GM12873 (cell line): Measurements from ENCODE around the gene SAT2.

Source experiments
- CTCF ChIP-seq: IDR thresholded peaks from 2 replicates; pipeline ENCODE4 v1.5.1; 2012; ENCODE audit warnings: low read depth, mild to moderate bottlenecking, moderate library complexity, low read length, control low read depth; ENCODE audit not compliant: insufficient read depth; ENCODE audit errors: missing control alignments

The SAT2 gene

GRCh38 chr17:7587420-7588151 lies 40.0 kb downstream of the SAT2 start:
- TF ChIP-seq CTCF, result no peak

DNA sequence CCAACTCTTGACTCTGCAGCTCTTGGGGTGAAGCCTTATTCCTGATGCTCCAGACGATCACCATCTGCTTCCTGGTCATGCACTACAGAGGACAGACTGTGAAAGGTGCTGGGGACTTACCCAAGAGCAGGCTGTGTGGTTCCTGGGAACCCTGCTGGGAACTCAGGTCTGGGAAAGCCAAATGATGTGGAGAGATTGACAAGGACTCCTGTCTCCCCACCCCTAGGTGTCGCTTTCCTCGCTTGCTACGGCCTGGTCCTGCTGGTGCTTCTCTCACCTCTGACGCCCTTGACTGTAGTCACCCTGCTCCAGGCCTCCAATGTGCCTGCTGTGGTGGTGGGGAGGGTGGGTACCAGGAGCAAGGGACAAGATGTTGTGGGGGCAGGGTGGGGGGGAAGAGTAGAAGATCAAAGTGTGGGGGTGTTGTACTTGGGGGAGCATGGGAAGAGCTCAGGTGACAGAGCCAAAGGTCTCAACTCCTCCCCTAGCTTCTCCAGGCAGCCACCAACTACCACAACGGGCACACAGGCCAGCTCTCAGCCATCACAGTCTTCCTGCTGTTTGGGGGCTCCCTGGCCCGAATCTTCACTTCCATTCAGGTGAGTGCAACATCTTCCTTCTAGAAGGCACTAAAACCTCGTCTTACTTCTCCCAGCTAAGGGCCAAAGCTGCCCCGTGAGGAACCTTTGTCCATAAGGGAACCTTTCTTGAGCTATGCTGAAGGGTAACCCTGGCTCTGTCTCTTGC lies 40.8 kb downstream of the SAT2 start:
- no peak for TF ChIP-seq CTCF

DNA sequence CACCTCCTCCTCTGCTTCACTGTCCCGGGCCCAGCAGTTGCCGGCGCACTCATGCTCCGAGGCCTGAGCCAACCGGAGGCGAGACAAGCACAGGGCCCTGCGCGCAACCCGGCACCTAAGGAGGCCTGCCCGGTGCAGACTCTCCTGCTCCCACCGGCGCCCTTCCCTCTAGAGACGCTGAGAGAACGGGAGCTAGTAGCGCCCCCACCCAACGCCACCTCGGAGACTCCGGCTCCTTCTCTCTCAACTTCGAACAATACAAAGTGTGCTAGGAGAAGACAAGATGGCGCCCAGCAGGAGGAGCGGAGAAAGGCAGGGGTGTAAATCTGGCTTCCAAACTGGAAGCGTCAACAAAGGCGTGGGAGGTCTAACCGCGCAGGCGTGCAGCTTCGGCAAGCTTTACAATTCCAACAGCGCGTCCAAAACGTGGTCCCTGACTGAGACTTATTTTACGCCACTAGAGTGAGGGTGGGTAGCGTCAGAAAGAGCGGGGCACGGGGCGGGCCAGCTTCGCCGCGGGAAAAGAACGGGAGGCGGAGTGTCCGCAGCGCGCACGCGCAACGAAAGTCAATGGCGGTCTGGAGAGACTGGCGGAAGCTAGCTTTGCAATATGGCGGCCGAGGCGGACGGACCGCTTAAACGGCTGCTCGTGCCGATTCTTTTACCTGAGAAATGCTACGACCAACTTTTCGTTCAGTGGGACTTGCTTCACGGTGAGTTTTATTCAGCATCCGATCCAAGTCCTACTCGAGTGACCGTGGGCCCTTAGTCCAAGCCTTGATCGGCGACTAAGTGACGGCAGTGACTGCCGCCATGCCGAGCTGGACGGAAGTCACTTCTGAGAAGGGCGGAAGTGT lies 44.1 kb downstream of the SAT2 start, which contains the start of gene MPDU1:
MPDU1 (plus strand) TSS at position 600 of the 857 bp plus-strand sequence; CDS start at position 611, 11 bp downstream.
- no peak for TF ChIP-seq CTCF

GRCh38 chr17:7582396-7583252 lies 45.0 kb downstream of the SAT2 start:
- no peak for TF ChIP-seq CTCF

DNA sequence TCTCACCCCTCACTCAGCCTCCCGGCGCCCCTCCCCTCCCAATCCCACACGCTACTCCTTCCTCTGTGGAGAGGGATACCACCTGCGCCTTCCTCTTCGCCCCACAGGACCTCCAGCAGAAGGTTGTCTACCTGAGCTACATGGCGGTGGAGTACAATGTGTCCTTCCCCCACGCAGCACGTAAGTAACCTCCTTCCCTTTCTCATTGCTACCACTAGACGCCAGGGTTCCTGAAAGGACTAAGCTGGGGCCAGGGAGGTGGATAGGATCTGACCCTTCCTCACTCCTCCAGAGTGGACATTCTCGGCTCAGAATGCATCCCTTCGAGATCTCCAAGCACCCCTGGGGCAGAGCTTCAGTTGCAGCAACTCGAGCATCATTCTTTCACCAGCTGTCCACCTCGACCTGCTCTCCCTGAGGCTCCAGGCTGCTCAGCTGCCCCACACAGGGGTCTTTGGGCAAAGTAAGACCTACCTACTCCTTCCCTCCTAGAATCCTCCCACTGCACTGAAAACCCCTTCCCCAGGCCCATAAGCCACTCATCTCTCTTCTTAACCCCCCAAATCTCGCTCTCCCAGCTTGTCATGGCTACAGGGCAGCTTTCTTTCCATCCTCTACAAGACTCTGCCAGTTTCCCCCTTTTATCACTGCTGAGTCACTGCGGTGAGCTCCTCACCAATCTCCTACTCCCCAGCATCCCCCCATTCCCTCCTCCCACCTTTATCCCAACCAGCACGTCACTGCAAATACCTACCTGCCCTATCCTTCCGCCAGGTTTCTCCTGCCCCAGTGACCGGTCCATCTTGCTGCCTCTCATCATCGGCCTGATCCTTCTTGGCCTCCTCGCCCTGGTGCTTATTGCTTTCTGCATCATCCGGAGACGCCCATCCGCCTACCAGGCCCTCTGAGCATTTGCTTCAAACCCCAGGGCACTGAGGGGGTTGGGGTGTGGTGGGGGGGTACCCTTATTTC lies 46.7 kb downstream of the SAT2 start:
- no peak for TF ChIP-seq CTCF

DNA sequence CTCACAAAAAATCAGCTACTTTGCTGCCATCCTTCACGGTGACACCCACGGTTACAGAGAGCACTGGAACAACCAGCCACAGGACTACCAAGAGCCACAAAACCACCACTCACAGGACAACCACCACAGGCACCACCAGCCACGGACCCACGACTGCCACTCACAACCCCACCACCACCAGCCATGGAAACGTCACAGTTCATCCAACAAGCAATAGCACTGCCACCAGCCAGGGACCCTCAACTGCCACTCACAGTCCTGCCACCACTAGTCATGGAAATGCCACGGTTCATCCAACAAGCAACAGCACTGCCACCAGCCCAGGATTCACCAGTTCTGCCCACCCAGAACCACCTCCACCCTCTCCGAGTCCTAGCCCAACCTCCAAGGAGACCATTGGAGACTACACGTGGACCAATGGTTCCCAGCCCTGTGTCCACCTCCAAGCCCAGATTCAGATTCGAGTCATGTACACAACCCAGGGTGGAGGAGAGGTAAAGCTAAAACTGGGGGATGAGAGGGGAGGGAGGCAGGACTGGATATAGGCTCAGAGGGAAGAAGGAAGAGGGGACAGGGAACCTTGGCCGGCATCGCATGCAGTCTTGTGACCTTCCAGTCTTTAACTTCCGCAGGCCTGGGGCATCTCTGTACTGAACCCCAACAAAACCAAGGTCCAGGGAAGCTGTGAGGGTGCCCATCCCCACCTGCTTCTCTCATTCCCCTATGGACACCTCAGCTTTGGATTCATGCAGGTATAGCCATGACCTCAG lies 47.6 kb downstream of the SAT2 start:
- TF ChIP-seq CTCF, result no peak
